Mononuclear cell (primary cell): Measurements from ENCODE around the gene UCK1. TPM values are rescaled to one million over a fixed set of nuclear protein-coding genes. Genes with fewer than 3 reads are reported as not detected.

Experiments used
- H3K27me3 ChIP-seq: 2 replicates; pipeline ENCODE4 v1.6.0; 2011; ENCODE audit warnings: low read length, control low read depth; ENCODE audit not compliant: insufficient read depth
- H3K4me1 ChIP-seq: 2 replicates; pipeline ENCODE4 v1.5.1; 2011; ENCODE audit warnings: mild to moderate bottlenecking, low read length, control low read depth; ENCODE audit not compliant: insufficient read depth
- H3K4me3 ChIP-seq: 2 replicates; pipeline ENCODE4 v1.5.1; 2011; ENCODE audit warnings: mild to moderate bottlenecking, low read length, moderate library complexity
- H3K9me3 ChIP-seq: 2 replicates; pipeline ENCODE4 v1.5.1; 2011; ENCODE audit warnings: low read depth, mild to moderate bottlenecking, control low read depth, low read length
- total RNA-seq: library from RNA; depleted of rRNA; stranded (reverse); fragments of >200 nt; gene quantifications from one replicate; pipeline ENCODE4 v1.2.3, GENCODE V29; 2012

The UCK1 gene
- total RNA-seq, 1 donor = 12.9 TPM

DNA sequence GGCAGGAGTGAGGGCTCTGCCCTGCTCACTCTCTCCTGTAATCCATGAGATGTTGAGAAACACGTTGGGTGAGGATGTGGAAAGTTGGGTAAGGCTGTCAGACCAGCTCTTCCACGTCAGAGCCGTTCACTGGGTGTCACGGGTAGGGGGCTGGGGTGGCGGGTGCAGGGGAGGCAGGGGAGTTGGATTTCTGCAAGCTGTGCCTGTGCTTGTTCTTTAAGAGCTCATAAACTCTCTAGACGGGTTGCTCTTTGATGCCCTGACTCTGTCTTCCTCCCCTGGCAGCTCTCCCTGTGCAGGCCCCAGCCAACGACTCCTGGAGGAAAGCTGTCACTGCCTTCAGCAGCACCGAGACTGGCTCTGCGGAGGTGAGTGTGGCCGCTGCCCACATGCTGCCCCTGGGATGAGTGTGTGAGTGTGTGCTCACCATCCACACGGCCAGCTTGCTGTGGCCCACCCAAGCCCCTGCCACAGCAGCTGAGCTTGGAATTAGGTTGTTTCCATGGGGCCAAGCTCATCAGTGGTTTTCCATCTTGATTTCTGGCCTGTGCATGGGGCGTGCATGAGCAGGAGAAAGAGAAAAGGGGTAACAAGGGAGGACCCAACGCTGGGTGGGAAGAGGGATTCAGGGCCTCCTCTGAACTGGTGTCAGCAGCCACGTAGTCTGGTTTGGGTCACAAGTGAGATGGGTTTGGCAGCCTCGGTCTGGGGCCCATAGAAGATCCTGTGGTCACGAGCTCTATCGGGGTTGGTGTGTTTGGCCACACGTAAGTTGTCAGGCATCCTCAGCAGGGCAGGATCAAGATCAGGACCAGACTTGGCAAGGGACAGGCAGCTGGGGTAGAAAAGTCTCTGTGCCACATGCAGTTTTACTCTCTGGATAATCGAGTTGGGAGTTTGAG, 49.4 kb downstream of the UCK1 start:
- no peaks in the 10 kb centered on the region for H3K4me1 ChIP-seq

GRCh38 chr9:131480258-131480657, 50.8 kb downstream of the UCK1 start:
- Histone ChIP-seq H3K27me3 (no peaks in the 10 kb centered on the region), H3K4me3 (no peak overlapping the region), H3K9me3 (no peaks in the 10 kb centered on the region), H3K4me1 (no peaks in the 10 kb centered on the region)

More for the DNA sequence above, 49.4 kb downstream of the UCK1 start:
- no peaks in the 10 kb centered on the region for H3K9me3 ChIP-seq
- no peak overlapping the region for H3K4me3 ChIP-seq
- H3K27me3 ChIP-seq = no peaks in the 10 kb centered on the region

- H3K27me3 ChIP-seq = no peaks in the 10 kb centered on the region
- no peaks in the 10 kb centered on the region for H3K9me3 ChIP-seq
- no peak overlapping the region for H3K4me3 ChIP-seq
- no peaks in the 10 kb centered on the region for H3K4me1 ChIP-seq
These were observed 52.2 kb downstream of the UCK1 start for GRCh38 chr9:131478911-131479310.

- Histone ChIP-seq H3K4me1 (no peaks in the 10 kb centered on the region), H3K27me3 (no peaks in the 10 kb centered on the region), H3K9me3 (no peaks in the 10 kb centered on the region), H3K4me3 (no peak overlapping the region)
These were observed 52.6 kb downstream of the UCK1 start for GRCh38 chr9:131478421-131478868.

DNA sequence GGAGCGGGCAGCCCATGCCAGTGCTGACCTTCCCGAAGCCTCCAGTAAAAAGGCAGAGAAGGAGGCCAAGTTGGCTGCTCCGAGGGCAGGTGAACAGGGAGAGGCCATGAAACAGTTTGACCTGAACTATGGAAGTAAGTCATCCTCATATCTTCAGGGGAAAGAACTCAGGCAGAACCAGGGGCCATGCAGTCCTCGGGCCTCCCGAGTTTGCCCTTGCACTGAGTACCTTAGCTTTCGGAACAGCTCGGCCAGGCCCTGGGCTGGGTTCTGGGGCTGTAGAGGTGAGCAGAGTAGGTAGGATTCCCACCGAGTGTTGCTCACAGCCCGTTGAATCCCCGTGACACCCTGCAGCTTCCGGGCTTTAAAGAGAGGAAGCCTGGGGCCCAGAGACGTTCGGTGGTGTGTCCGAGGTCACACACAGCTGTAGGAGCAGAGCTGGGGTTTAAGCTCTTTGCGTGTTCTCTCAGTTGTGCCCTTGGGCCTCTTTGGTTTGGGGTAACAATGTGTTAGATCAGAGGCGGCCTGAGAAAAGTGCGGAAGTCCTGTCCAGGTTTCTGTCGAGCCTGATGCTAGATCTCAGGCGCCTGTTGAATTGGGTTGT, 53.1 kb downstream of the UCK1 start:
- H3K4me3 ChIP-seq = no peak overlapping the region
- no peaks in the 10 kb centered on the region for H3K4me1 ChIP-seq
- H3K9me3 ChIP-seq = no peaks in the 10 kb centered on the region
- no peaks in the 10 kb centered on the region for H3K27me3 ChIP-seq

DNA sequence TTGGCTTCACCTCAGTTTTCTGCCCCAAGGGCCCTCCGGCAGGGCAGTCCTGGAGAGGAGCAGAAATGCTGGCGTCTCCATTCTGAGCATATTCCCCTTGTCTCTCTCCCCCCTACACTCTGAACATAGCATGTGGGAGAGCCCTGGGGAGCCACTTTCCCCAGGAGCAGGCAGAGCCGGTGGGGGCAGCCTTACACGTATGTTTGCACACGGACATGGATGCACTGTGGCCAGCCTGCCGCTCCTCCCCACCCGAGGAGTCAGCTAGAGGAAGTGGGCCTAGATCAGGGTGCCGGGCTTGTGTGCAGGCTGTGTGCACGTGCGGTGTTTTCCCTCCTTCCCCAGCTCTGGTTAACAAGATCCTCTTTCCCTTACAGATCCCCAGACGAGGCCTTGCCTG, 53.7 kb downstream of the UCK1 start:
- no peak overlapping the region for H3K4me3 ChIP-seq
- no peaks in the 10 kb centered on the region for H3K27me3 ChIP-seq
- H3K4me1 ChIP-seq = no peaks in the 10 kb centered on the region
- H3K9me3 ChIP-seq = no peaks in the 10 kb centered on the region

DNA sequence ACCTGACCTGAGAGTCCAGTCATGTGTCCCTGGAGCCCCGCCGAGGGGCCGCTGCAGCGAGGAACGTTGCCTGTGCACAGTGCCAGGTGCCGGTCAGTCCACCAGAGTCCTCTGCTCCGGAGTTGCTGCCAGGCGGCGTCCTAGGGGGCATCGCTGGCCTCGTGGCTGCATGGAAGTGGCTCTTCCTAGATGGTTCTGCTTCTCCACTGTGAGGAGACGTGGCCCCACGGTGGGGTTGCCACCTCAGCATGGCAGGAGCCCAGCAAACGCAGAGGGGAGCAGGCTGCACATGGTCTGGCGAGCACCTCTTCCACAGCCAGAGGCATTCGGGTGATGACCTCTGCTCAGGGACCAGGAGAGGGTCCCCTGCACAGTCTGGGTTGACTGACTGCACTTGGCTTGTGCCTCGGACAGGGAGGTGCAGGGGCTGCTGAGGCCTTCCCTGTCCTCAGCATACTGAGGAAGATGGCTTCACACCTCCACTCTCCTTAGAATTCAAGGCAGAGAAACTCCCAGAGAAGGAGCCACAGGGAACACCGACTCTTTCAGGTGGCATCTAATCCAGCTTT, 54.2 kb downstream of the UCK1 start:
- Histone ChIP-seq H3K27me3 (no peaks in the 10 kb centered on the region), H3K4me3 (no peak overlapping the region), H3K9me3 (no peaks in the 10 kb centered on the region), H3K4me1 (no peaks in the 10 kb centered on the region)

DNA sequence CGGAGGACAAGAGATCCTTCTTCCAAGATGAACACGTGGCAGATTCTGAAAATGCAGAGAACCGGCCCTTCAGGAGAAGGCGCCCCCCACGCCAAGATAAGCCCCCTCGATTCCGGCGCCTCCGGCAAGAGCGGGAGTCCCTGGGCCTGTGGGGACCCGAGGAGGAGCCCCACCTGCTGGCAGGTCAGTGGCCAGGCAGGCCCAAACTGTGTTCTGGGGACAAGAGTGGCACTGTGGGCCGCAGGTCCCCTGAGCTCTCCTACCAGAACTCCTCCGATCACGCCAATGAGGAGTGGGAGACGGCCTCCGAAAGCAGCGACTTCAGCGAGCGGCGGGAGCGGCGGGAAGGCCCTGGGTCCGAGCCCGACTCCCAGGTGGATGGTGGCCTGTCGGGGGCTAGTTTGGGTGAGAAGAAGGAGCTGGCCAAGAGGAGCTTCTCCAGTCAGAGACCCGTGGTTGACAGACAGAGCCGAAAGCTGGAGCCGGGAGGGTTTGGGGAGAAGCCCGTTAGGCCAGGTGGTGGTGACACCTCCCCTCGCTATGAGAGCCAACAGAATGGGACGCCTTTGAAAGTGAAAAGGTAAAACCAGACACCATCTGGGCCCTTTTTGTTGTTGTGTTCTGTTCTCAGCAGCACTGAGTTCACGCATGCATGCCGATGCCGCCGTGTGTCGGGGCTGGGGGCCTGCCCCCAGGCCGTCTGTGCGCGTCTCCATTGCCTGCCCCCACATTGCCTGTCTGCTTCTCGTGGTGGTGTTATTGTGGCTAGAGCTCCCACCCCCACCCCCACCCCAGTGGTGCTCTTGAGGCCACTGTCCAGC, 54.9 kb downstream of the UCK1 start:
- H3K4me3 ChIP-seq = no peak overlapping the region
- H3K9me3 ChIP-seq = no peaks in the 10 kb centered on the region
- H3K4me1 ChIP-seq = no peaks in the 10 kb centered on the region
- H3K27me3 ChIP-seq = no peaks in the 10 kb centered on the region

DNA sequence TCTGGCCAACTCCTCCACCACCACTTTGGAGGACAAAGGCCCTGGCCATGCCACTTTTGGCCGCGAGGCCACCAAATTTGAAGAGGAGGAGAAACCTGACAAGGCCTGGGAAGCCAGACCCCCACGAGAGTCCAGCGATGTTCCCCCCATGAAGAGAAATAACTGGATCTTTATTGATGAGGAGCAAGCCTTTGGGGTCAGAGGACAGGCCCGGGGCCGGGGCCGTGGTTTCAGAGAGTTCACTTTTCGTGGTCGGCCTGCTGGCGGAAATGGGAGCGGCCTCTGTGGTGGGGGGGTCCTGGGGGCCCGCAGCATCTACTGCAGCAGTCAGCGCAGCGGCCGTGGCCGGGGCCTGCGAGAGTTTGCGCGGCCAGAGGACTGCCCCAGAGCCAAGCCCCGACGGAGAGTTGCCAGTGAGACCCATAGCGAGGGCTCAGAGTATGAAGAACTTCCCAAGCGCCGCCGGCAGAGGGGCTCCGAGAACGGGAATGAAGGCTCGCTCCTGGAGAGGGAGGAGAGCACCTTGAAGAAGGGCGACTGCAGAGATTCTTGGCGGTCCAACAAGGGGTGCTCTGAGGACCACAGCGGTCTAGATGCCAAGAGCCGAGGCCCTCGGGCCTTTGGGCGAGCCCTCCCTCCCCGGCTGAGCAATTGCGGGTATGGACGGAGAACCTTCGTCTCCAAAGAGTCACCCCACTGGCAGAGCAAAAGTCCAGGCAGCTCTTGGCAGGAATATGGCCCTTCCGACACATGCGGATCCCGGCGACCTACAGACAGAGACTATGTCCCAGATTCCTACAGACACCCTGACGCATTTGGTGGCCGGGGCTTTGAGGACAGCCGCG, 55.7 kb downstream of the UCK1 start:
- Histone ChIP-seq H3K9me3 (no peaks in the 10 kb centered on the region), H3K27me3 (no peaks in the 10 kb centered on the region), H3K4me3 (no peak overlapping the region), H3K4me1 (no peaks in the 10 kb centered on the region)

- H3K4me3 ChIP-seq = no peak overlapping the region
- no peaks in the 10 kb centered on the region for H3K4me1 ChIP-seq
- H3K27me3 ChIP-seq = no peaks in the 10 kb centered on the region
- H3K9me3 ChIP-seq = no peaks in the 10 kb centered on the region
These were observed 56.4 kb downstream of the UCK1 start for GRCh38 chr9:131474711-131475110.

DNA sequence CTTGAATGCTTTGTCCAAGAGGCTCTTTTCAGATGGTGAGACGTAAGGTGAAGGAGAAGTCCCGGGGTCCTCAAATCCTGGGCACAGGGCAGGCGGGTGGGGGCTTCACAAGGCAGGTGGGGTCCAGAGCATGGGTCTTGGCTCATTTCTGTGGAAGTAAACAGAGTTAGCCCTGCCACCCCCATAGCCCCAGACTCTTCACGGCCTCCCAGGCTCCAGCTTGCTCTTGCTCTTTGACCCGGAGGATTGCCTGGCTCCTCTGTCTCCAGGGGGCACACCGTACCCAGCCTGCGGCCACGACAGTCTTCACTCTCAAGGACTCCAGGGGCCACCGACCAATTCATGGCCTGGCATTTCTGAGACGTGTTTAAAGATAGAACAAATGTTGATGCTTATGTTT, 57.2 kb downstream of the UCK1 start:
- Histone ChIP-seq H3K4me1 (no peaks in the 10 kb centered on the region), H3K9me3 (no peaks in the 10 kb centered on the region), H3K4me3 (no peak overlapping the region), H3K27me3 (no peaks in the 10 kb centered on the region)
